Liver (tissue), 9 donors: Measurements from ENCODE around the gene DRC1. TPM values are rescaled to one million over a fixed set of nuclear protein-coding genes. Genes with fewer than 3 reads are reported as not detected.

Experiments used
- DNase-seq: peaks from one replicate; pipeline ENCODE4 v3.0.0-alpha.2; 2017; ENCODE audit warnings: low spot score
- H3K27ac ChIP-seq, 2 donors: one replicate each; pipeline ENCODE4 v1.7.0; 2013; ENCODE audit warnings: inconsistent platforms in 2 of 2, low read length in 2 of 2, control low read depth in 1 of 2, low read depth in 1 of 2, mild to moderate bottlenecking in 1 of 2
- H3K27me3 ChIP-seq, 4 donors: one replicate each; pipeline versions ENCODE4 v1.6.1 to v1.7.0; 2013; ENCODE audit warnings: low read length in 3 of 4, inconsistent platforms in 1 of 4, mild to moderate bottlenecking in 1 of 4, moderate library complexity in 1 of 4; ENCODE audit not compliant: control insufficient read depth in 4 of 4, insufficient read depth in 4 of 4
- H3K36me3 ChIP-seq, 4 donors: one replicate each; pipeline versions ENCODE4 v1.6.1 to v1.7.0; 2013; ENCODE audit warnings: low read length in 3 of 4, mild to moderate bottlenecking in 3 of 4, low read depth in 1 of 4, moderate library complexity in 1 of 4; ENCODE audit not compliant: control insufficient read depth in 4 of 4, insufficient read depth in 3 of 4
- H3K4me1 ChIP-seq, 4 donors: one replicate each; pipeline versions ENCODE4 v1.6.1 to v1.7.0; 2013; ENCODE audit warnings: low read length in 3 of 4, mild to moderate bottlenecking in 3 of 4, moderate library complexity in 1 of 4; ENCODE audit not compliant: control insufficient read depth in 4 of 4, insufficient read depth in 4 of 4
- H3K4me3 ChIP-seq, 3 donors: one replicate each; pipeline versions ENCODE4 v1.6.1 to v1.7.0; 2013; ENCODE audit warnings: low read length in 3 of 3, control low read depth in 1 of 3, low read depth in 1 of 3, mild to moderate bottlenecking in 1 of 3
- H3K9ac ChIP-seq, 2 donors: one replicate each; pipeline ENCODE4 v1.7.0; 2013; ENCODE audit warnings: low read length in 2 of 2, mild to moderate bottlenecking in 2 of 2, moderate library complexity in 2 of 2, control low read depth in 1 of 2, low read depth in 1 of 2
- H3K9me3 ChIP-seq, 4 donors: one replicate each; pipeline versions ENCODE4 v1.6.1 to v1.7.0; 2013; ENCODE audit warnings: low read length in 3 of 4; ENCODE audit not compliant: control insufficient read depth in 4 of 4
- ATF3 ChIP-seq: IDR thresholded peaks from 2 replicates; pipeline ENCODE4 v1.6.1; 2016; ENCODE audit warnings: antibody characterized with exemption
- FOXA1 ChIP-seq: IDR thresholded peaks from 2 replicates; pipeline ENCODE4 v1.6.1; 2016; ENCODE audit warnings: antibody characterized with exemption
- SP1 ChIP-seq: IDR thresholded peaks from 2 replicates; pipeline ENCODE4 v1.6.1; 2018; ENCODE audit warnings: antibody characterized with exemption, mild to moderate bottlenecking
- ZBTB33 ChIP-seq: IDR thresholded peaks from 2 replicates; pipeline ENCODE4 v1.6.1; 2016; ENCODE audit warnings: antibody characterized with exemption
- WGBS: extraction: QIAGEN DNeasy Blood & Tissue Kit; methylation state at CpG from one replicate; pipeline ENCODE4 v1.1.7; 2013; 5-methylcytosine and 5-hydroxymethylcytosine counted together
- polyA plus RNA-seq, 2 donors: library from polyadenylated mRNA; stranded (reverse) in 1 of 2; unstranded in 1 of 2; fragments of 200-250 nt in 1 of 2; fragments of >200 nt in 1 of 2; fragmentation: Nextera tagmentation in 1 of 2; extraction: Ambion mirVana in 1 of 2; gene quantifications; one replicate each; pipeline versions ENCODE4 v1.2.1 to v1.2.3, GENCODE V29; 2013 to 2015
- total RNA-seq, 2 donors: library from RNA; depleted of rRNA; stranded (reverse); fragments of >200 nt; gene quantifications; one replicate each; pipeline ENCODE4 v1.2.3, GENCODE V29; 2014
- donor health status: healthy.
- donor health status: healthy.
- donor health status: healthy.
- donor health status: healthy.
- donor health status: healthy.

Gene DRC1
- total and polyA plus RNA-seq, 4 donors: 0.28 TPM; not detected in 3

- no peak for DNase-seq
- H3K9me3 ChIP-seq: no peaks in the 10 kb centered on the region
- H3K4me3 ChIP-seq: no peak overlapping the region
- no peak overlapping the region for H3K27ac ChIP-seq
- TF ChIP-seq ATF3 (no peak), ZBTB33 (no peak), FOXA1 (no peak), SP1 (no peak)
- no peak overlapping the region for H3K9ac ChIP-seq
- H3K36me3 ChIP-seq: no peaks in the 10 kb centered on the region
- no peaks in the 10 kb centered on the region for H3K27me3 ChIP-seq
- peaks cover 0 to 8% (median 5%) of the 10 kb centered on the region in 4 donors for H3K4me1 ChIP-seq
- 81% methylated on average over 4 of the region's 4 CpGs for WGBS
These were observed 104.6 kb downstream of the DRC1 start for GRCh38 chr2:26506279-26506678.

Other genes starting within 250 kb of the DRC1 start
- gene GAREM2, start 228.8 kb upstream of the DRC1 start, total RNA-seq: under 1 TPM; 0.08 to 0.19 TPM
- under 1 TPM; 0.13 to 0.28 TPM for gene GAREM2, start 228.8 kb upstream of the DRC1 start, polyA plus RNA-seq
- 100 to 1,000 TPM; 101 to 276 TPM for gene HADHA, start 157.3 kb upstream of the DRC1 start, total RNA-seq
- 100 to 1,000 TPM; 126 to 191 TPM for gene HADHA, start 157.3 kb upstream of the DRC1 start, polyA plus RNA-seq
- 100 to 1,000 TPM; 103 to 255 TPM for gene HADHB, start 157.0 kb upstream of the DRC1 start, total RNA-seq
- 100 to 1,000 TPM; 266 to 284 TPM for gene HADHB, start 157.0 kb upstream of the DRC1 start, polyA plus RNA-seq
- 10 to 100 TPM; 24.6 to 55.9 TPM for gene SELENOI, start 55.8 kb upstream of the DRC1 start, total RNA-seq
- 10 to 100 TPM in 1 of 2 donors, 1 to 10 TPM in 1; 6.2 to 10.3 TPM for gene SELENOI, start 55.8 kb upstream of the DRC1 start, polyA plus RNA-seq
- gene ADGRF3, start 55.1 kb upstream of the DRC1 start, total RNA-seq: under 1 TPM; 0.09 to 0.25 TPM
- gene ADGRF3, start 55.1 kb upstream of the DRC1 start, polyA plus RNA-seq: under 1 TPM; 0.07 to 0.10 TPM
- under 1 TPM in 1 of 2 donors, not detected in 1; 0.28 TPM for gene OTOF, start 76.2 kb downstream of the DRC1 start, total RNA-seq
- under 1 TPM; 0.06 to 0.07 TPM for gene OTOF, start 76.2 kb downstream of the DRC1 start, polyA plus RNA-seq
- not detected for gene CIB4, start 239.4 kb downstream of the DRC1 start, total RNA-seq
- gene CIB4, start 239.4 kb downstream of the DRC1 start, polyA plus RNA-seq: not detected